Gastrocnemius medialis (tissue), 4 donors: ENCODE results near the gene ZNF606. TPM values are rescaled to one million over a fixed set of nuclear protein-coding genes. Genes with fewer than 3 reads are reported as not detected.

Experiments
- ATAC-seq, 2 donors: fragments of 150-250 bp; one replicate each; pipeline ENCODE4 v1.9.1; 2016
- DNase-seq, 2 donors: peaks; one replicate each; pipeline ENCODE4 v3.0.0-alpha.2; 2019
- H3K27ac ChIP-seq, 4 donors: fragments of 200-600 bp; sonication (generic); 1 replicate in 1 of 4; 2 replicates in 3 of 4; pipeline ENCODE4 v1.5.1; 2016 to 2018; ENCODE audit warnings: mild to moderate bottlenecking in 2 of 4, moderate library complexity in 1 of 4
- H3K27me3 ChIP-seq, 3 donors: fragments of 200-600 bp; sonication (generic) in 2 of 3; 1 replicate in 1 of 3; 2 replicates in 2 of 3; pipeline versions ENCODE4 v1.5.1 to v1.6.0; 2016 to 2019; ENCODE audit warnings: mild to moderate bottlenecking in 1 of 3, moderate library complexity in 1 of 3
- H3K36me3 ChIP-seq, 2 donors: fragments of 200-600 bp; sonication (generic) in 1 of 2; one replicate each; pipeline ENCODE4 v1.5.1; 2017 to 2018
- H3K4me1 ChIP-seq, 2 donors: fragments of 200-600 bp; sonication (generic) in 1 of 2; one replicate each; pipeline ENCODE4 v1.5.1; 2016 to 2017; ENCODE audit warnings: mild to moderate bottlenecking in 2 of 2
- H3K4me3 ChIP-seq, 4 donors: fragments of 200-600 bp; sonication (generic) in 3 of 4; 1 replicate in 1 of 4; 2 replicates in 3 of 4; pipeline ENCODE4 v1.5.1; 2016 to 2019; ENCODE audit warnings: mild to moderate bottlenecking in 2 of 4
- H3K9me3 ChIP-seq, 3 donors: fragments of 200-600 bp; sonication (generic) in 2 of 3; 1 replicate in 1 of 3; 2 replicates in 2 of 3; pipeline ENCODE4 v1.5.1; 2016 to 2019
- POLR2A ChIP-seq, 2 donors: fragments of 450-650 bp; IDR thresholded peaks; one replicate each; pipeline ENCODE4 v1.6.1; 2017; ENCODE audit warnings: antibody characterized with exemption in 2 of 2, mild to moderate bottlenecking in 2 of 2, moderate library complexity in 2 of 2
- in situ Hi-C, 4 donors: fragments of 200-750 bp; cut with MboI; loops; one replicate each; pipeline versions ENCODE4 v1.15.0 to v1.8.0; 2017; ENCODE audit warnings: low sequenced_read_pairs in 4 of 4
- intact Hi-C: fragments of 100-400 bp; cut with DNase I; formaldehyde crosslinking; loops from one replicate; pipeline ENCODE4 v1.15.1; 2023; ENCODE audit warnings: low total_unique reads
- total RNA-seq, 4 donors: library from RNA; depleted of rRNA; stranded (reverse); fragments of >200 nt; gene quantifications; one replicate each; pipeline versions ENCODE4 v1.1.0 to v1.2.3, GENCODE V29; 2016
- TF ChIP-seq, protein P1 (sequence below), 5 experiments: fragments of 450-650 bp in 3 of 5; fragments of 200-600 bp in 2 of 5; sonication (generic) in 2 of 5; IDR thresholded peaks in 4 of 5; conservative IDR thresholded peaks in 1 of 5; 1 replicate in 4 of 5; 2 replicates in 1 of 5; pipeline ENCODE4 v1.5.1; 2016 to 2019; ENCODE audit warnings: antibody characterized with exemption in 5 of 5, mild to moderate bottlenecking in 3 of 5, moderate library complexity in 3 of 5

ZNF606 gene
- total RNA-seq, 4 donors from 2014 or later = 2.9 to 15.3 (median 6.6) TPM

DNA sequence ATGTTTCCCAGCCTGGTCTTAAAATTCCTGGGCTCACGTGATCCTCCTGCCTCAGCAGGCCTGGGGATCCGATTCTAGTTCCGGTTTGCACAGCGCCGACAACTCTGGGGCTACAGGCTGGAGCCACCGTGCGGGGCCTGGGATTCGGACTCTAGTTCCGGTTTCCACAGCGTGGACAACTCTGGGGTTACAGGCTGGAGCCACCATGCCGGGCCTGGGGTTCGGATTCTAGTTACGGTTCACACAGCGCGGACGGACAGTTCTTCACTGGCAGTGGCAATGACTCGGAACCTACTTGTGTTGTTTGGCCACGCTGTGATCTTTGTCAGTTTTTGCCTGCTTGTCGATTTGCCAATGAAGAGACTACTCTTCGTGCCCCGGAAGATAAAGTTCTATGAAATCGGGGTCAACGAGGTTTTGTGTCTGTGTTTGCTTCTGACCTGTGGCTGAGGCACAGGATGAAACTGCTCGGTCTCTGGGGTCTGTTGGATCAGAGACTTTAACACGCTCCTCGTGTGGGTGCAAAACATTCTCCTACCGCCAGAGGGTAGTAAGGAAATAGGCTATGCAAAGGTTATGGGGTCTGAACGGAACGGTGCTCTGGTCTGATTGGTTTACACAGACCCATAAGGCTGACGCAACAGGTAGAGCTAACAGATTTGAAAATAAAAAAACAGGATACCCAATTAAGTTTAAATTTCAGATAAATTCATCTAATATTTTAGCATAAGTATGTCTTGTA is 19.1 kb upstream of the ZNF606 start:
- no peak for DNase-seq
- intact Hi-C loops = loop anchor here (1.0 kb wide), 1 partner anchor 134 kb away; no protein-coding TSS in a partner anchor

DNA sequence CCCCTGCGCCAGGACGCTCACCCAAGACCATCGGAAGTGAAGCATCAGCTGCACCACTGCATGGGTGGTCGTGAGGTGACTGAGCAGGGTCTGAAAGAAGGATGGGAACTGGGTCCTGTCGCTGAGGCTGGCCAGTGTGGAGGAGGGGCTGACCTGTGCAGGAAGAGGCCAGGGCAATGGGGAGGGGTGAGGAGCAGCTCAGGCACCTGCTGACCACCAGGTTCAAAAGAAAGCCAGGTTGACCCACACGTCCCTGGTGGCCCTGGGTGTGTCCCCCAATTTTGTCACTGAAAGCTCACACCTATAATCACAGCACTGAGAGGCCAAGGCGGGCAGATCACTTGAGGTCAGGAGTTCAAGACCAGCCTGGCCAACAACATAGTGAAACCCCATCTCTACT is 17.5 kb upstream of the ZNF606 start:
- intact Hi-C loops = no loop called here
- H3K36me3 ChIP-seq = no peaks in the 10 kb centered on the region
- ATAC-seq (no peak), DNase-seq (no peak)
- H3K27me3 ChIP-seq = no peaks in the 10 kb centered on the region
- no peak overlapping the region for H3K27ac ChIP-seq
- in situ Hi-C loops = no loop called here
- no peaks in the 10 kb centered on the region for H3K4me1 ChIP-seq
- TF ChIP-seq POLR2A (IDR thresholded peaks at IDR 0.05) = no peak
- TF ChIP-seq, protein P1, sequence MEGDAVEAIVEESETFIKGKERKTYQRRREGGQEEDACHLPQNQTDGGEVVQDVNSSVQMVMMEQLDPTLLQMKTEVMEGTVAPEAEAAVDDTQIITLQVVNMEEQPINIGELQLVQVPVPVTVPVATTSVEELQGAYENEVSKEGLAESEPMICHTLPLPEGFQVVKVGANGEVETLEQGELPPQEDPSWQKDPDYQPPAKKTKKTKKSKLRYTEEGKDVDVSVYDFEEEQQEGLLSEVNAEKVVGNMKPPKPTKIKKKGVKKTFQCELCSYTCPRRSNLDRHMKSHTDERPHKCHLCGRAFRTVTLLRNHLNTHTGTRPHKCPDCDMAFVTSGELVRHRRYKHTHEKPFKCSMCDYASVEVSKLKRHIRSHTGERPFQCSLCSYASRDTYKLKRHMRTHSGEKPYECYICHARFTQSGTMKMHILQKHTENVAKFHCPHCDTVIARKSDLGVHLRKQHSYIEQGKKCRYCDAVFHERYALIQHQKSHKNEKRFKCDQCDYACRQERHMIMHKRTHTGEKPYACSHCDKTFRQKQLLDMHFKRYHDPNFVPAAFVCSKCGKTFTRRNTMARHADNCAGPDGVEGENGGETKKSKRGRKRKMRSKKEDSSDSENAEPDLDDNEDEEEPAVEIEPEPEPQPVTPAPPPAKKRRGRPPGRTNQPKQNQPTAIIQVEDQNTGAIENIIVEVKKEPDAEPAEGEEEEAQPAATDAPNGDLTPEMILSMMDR (IDR thresholded peaks at IDR 0.05 in 4 of 5, conservative IDR thresholded peaks at IDR 0.05 in 1 of 5) = no peak
- H3K4me3 ChIP-seq = no peak overlapping the region
- no peaks in the 10 kb centered on the region for H3K9me3 ChIP-seq

More for the DNA sequence above, 19.1 kb upstream of the ZNF606 start:
- Histone ChIP-seq H3K27ac (no peak overlapping the region), H3K36me3 (no peaks in the 10 kb centered on the region), H3K4me1 (no peaks in the 10 kb centered on the region), H3K4me3 (no peak overlapping the region), H3K9me3 (no peaks in the 10 kb centered on the region), H3K27me3 (no peaks in the 10 kb centered on the region)
- ATAC-seq = no peak
- in situ Hi-C loops = no loop called here
- TF ChIP-seq POLR2A (IDR thresholded peaks at IDR 0.05) = no peak
- TF ChIP-seq, protein P1 (IDR thresholded peaks at IDR 0.05 in 4 of 5, conservative IDR thresholded peaks at IDR 0.05 in 1 of 5) = peak in 4 of 5 experiments; percentile 34 to 56 (median 46)

DNA sequence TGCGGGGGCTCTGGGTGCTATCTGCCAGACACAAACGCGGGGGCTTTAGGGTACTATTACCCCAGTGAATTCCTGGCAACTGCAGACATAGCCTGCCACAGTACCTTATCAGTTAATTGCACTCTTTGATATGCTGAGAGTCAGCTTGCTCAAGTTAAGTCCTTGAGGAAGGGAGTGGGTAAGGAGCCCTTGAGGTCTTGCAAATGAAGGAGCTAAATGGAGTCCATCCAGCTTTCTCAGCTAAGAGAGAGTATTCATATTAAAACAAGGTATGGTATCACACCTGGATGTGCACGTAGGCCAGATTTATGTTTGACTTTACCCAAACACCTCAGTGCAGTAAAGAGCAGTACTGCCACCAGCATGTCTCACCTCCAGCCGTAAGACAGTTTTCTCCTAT is 11.5 kb upstream of the ZNF606 start:
- Histone ChIP-seq H3K4me1 (no peaks in the 10 kb centered on the region), H3K27ac (no peak overlapping the region), H3K36me3 (no peaks in the 10 kb centered on the region), H3K9me3 (peaks cover 0 to 3% (median 1%) of the 10 kb centered on the region in 3 donors), H3K27me3 (peaks cover 0 to 32% (median 0%) of the 10 kb centered on the region in 3 donors), H3K4me3 (no peak overlapping the region)
- in situ Hi-C loops = no loop called here
- TF ChIP-seq, protein P1 (IDR thresholded peaks at IDR 0.05 in 4 of 5, conservative IDR thresholded peaks at IDR 0.05 in 1 of 5) = no peak
- no peak for TF ChIP-seq POLR2A (IDR thresholded peaks at IDR 0.05)
- ATAC-seq = no peak
- intact Hi-C loops = no loop called here
- no peak for DNase-seq

DNA sequence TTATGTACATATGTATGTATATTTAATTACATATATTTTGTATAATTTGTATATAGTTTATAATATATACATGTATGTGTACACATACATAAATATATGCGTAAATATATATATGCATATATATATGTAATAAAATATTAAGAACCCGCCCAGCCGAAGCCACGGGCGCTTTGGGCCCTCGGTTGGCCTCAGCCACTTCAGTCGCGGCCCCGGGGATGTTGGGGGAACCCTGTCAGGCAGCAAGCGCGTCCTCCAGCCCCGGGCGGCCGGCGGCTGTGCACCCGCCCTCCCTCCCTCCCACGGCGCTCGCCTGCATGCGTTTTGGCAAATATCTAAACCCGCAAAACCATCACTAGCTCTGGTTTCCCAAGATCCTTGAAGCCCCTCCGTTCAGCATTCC is 7.9 kb upstream of the ZNF606 start:
- DNase-seq (no peak), ATAC-seq (no peak)
- intact Hi-C loops = no loop called here
- peaks cover under 1 to 22% (median 3%) of the 10 kb centered on the region in 3 donors for H3K9me3 ChIP-seq
- H3K27me3 ChIP-seq = peaks cover 0 to 32% (median 0%) of the 10 kb centered on the region in 3 donors
- no peak for TF ChIP-seq POLR2A (IDR thresholded peaks at IDR 0.05)
- TF ChIP-seq, protein P1 (IDR thresholded peaks at IDR 0.05 in 4 of 5, conservative IDR thresholded peaks at IDR 0.05 in 1 of 5) = no peak
- H3K4me1 ChIP-seq = no peaks in the 10 kb centered on the region
- in situ Hi-C loops = no loop called here
- no peak overlapping the region for H3K27ac ChIP-seq
- H3K36me3 ChIP-seq = peaks cover 0 to 19% of the 10 kb centered on the region in 2 donors
- peak overlapping the region in 1 of 4 donors; percentile 47 for H3K4me3 ChIP-seq
